ELF-1 (cell line): Measurements from ENCODE around the gene FAF1.
A peak's percentile ranks its signal among the peaks of the same experiment; 100 is the strongest.
"Not testable (repeated sequence)": the region's sequence is repeated elsewhere in the genome, so short reads cannot be mapped to it uniquely, and the experiment has no call there.

ENCODE experiments used
- DNase-seq: peaks from one replicate; pipeline ENCODE4 v3.0.0-alpha.2; 2016; ENCODE audit warnings: low read depth, low spot score

FAF1 gene

GRCh38 chr1:50851034-50851433 is 109.0 kb downstream of the FAF1 start:
- no peak for DNase-seq

- no peak for DNase-seq
These were observed 112.8 kb downstream of the FAF1 start for GRCh38 chr1:50847303-50847702.

- DNase-seq, result peak; percentile 4
These were observed 113.7 kb downstream of the FAF1 start for GRCh38 chr1:50846224-50846839.

- DNase-seq, result no peak
These were observed 118.2 kb downstream of the FAF1 start for GRCh38 chr1:50841791-50842387.

GRCh38 chr1:50836117-50836516 is 124.0 kb downstream of the FAF1 start:
- DNase-seq, result no peak

GRCh38 chr1:50833216-50833615 is 126.9 kb downstream of the FAF1 start:
- no peak for DNase-seq

- no peak for DNase-seq
These were observed 127.9 kb downstream of the FAF1 start for GRCh38 chr1:50832167-50832566.

- DNase-seq, result no peak
These were observed 128.6 kb downstream of the FAF1 start for GRCh38 chr1:50831300-50832061.

- DNase-seq, result no peak
These were observed 129.4 kb downstream of the FAF1 start for GRCh38 chr1:50830621-50831020.

- DNase-seq, result no peak
These were observed 130.8 kb downstream of the FAF1 start for GRCh38 chr1:50829014-50829958.

GRCh38 chr1:50827546-50827945 is 132.5 kb downstream of the FAF1 start:
- DNase-seq, result no peak

GRCh38 chr1:50826792-50827191 is 133.3 kb downstream of the FAF1 start:
- not testable (repeated sequence) for DNase-seq

GRCh38 chr1:50822035-50822776 is 137.9 kb downstream of the FAF1 start:
- no peak for DNase-seq

GRCh38 chr1:50820545-50820944 is 139.5 kb downstream of the FAF1 start:
- no peak for DNase-seq

- no peak for DNase-seq
These were observed 147.7 kb downstream of the FAF1 start for GRCh38 chr1:50812346-50812745.

GRCh38 chr1:50808296-50808695 is 151.8 kb downstream of the FAF1 start:
- no peak for DNase-seq

- no peak for DNase-seq
These were observed 163.8 kb downstream of the FAF1 start for GRCh38 chr1:50796272-50796671.

- DNase-seq, result no peak
These were observed 166.5 kb downstream of the FAF1 start for GRCh38 chr1:50793521-50793920.

GRCh38 chr1:50787266-50787665 is 172.8 kb downstream of the FAF1 start:
- no peak for DNase-seq

GRCh38 chr1:50783286-50783685 is 176.8 kb downstream of the FAF1 start:
- no peak for DNase-seq

GRCh38 chr1:50780797-50781196 is 179.3 kb downstream of the FAF1 start:
- DNase-seq, result no peak
